ENCODE results near the gene ZDHHC5.

GRCh38 chr11:57634311-57634710 is 33.6 kb upstream of the ZDHHC5 start:
- TF ChIP-seq POLR2A (IDR thresholded peaks at IDR 0.05; ENCODE audit: low read length) (no peak), GATA1 (IDR thresholded peaks at IDR 0.05; ENCODE audit: low read depth, low read length) (no peak)

All from erythroblast (primary cell).